IMR-90 (cell line): ENCODE data around the gene ADAMTS12. TPM values are rescaled to one million over a fixed set of nuclear protein-coding genes. Genes with fewer than 3 reads are reported as not detected.

ENCODE experiments used
- ATAC-seq: fragments of 200-7000 bp; cut with Tn5 transposase; 2 replicates; pipeline ENCODE4 v1.9.1; 2020; ENCODE audit warnings: low read depth, mild to moderate bottlenecking, moderate library complexity
- BruUV-seq: library from RNA; stranded (reverse); fragments of 400-500 nt; replicated peaks from 2 replicates; lab custom pipeline; 2021; lab: Mats Ljungman, UMichigan
- CTCF ChIA-PET: fragments of 300-600 bp; formaldehyde crosslinking; extraction: SDS; loops from one replicate; lab custom pipeline; 2021; ENCODE audit warnings: antibody characterized with exemption; lab: Yijun Ruan, JAX
- POLR2A ChIA-PET: fragments of 300-600 bp; sonication (Branson Sonifier 250); formaldehyde crosslinking; loops from one replicate; lab custom pipeline; 2022; ENCODE audit warnings: antibody characterized with exemption; ENCODE audit not compliant: unreplicated experiment; lab: Charles Lee
- DNase-seq: peaks from one replicate; pipeline ENCODE4 v3.0.0; 2013
- H2AFZ ChIP-seq: replicated peaks from 2 replicates; pipeline ENCODE3; 2013; ENCODE audit warnings: low read length, mild to moderate bottlenecking; ENCODE audit not compliant: poor library complexity
- H2AK5ac ChIP-seq: 2 replicates; pipeline ENCODE4 v1.6.1; 2013; ENCODE audit warnings: low read depth, low read length, inconsistent platforms
- H2AK9ac ChIP-seq: replicated peaks from 2 replicates; pipeline ENCODE3; 2013; ENCODE audit warnings: mild to moderate bottlenecking, low read depth, low read length, moderate library complexity; ENCODE audit not compliant: poor library complexity
- H2BK120ac ChIP-seq: 2 replicates; pipeline ENCODE4 v1.6.1; 2013; ENCODE audit warnings: low read depth, low read length, inconsistent platforms
- H2BK15ac ChIP-seq: 3 replicates; pipeline ENCODE4 v1.6.1; 2013; ENCODE audit warnings: low read depth, low read length, inconsistent platforms
- H2BK20ac ChIP-seq: 2 replicates; pipeline ENCODE4 v1.6.1; 2013; ENCODE audit warnings: low read depth, mild to moderate bottlenecking, inconsistent platforms, low read length, moderate library complexity
- H2BK5ac ChIP-seq: 2 replicates; pipeline ENCODE4 v1.6.1; 2013; ENCODE audit warnings: mild to moderate bottlenecking, low read depth, low read length, inconsistent platforms; ENCODE audit not compliant: poor library complexity, severe bottlenecking
- H3K14ac ChIP-seq: replicated peaks from 2 replicates; pipeline ENCODE4 v1.6.1; 2013; ENCODE audit warnings: low read depth, low read length, inconsistent platforms
- H3K18ac ChIP-seq: 2 replicates; pipeline ENCODE4 v1.6.1; 2013; ENCODE audit warnings: low read depth, low read length, control low read depth
- H3K23ac ChIP-seq: 2 replicates; pipeline ENCODE4 v1.6.1; 2013; ENCODE audit warnings: low read depth, low read length, inconsistent platforms
- H3K27ac ChIP-seq: 2 replicates; pipeline ENCODE4 v1.5.1; 2013; ENCODE audit warnings: mild to moderate bottlenecking, control low read depth, low read length; ENCODE audit not compliant: insufficient read depth
- H3K27me3 ChIP-seq: 2 replicates; pipeline ENCODE4 v1.6.1; 2013; ENCODE audit warnings: low read length; ENCODE audit not compliant: control insufficient read depth, insufficient read depth
- H3K36me3 ChIP-seq: 2 replicates; pipeline ENCODE4 v1.6.1; 2013; ENCODE audit warnings: low read length, mixed read lengths; ENCODE audit not compliant: control insufficient read depth, insufficient read depth
- H3K4ac ChIP-seq: 2 replicates; pipeline ENCODE4 v1.6.1; 2013; ENCODE audit warnings: low read depth, low read length, inconsistent platforms
- H3K4me1 ChIP-seq: 2 replicates; pipeline ENCODE4 v1.6.1; 2013; ENCODE audit warnings: low read length, mixed read lengths; ENCODE audit not compliant: control insufficient read depth, insufficient read depth
- H3K4me2 ChIP-seq: 2 replicates; pipeline ENCODE4 v1.6.1; 2013; ENCODE audit warnings: low read depth, mild to moderate bottlenecking, control low read depth, low read length, moderate library complexity
- H3K4me3 ChIP-seq: 2 replicates; pipeline ENCODE4 v1.5.1; 2013; ENCODE audit warnings: low read depth, mild to moderate bottlenecking, control low read depth, low read length, moderate library complexity; ENCODE audit not compliant: insufficient read depth
- H3K56ac ChIP-seq: 2 replicates; pipeline ENCODE4 v1.6.1; 2013; ENCODE audit warnings: low read length, inconsistent platforms; ENCODE audit not compliant: insufficient read depth; ENCODE audit errors: extremely low read depth
- H3K79me1 ChIP-seq, 2 experiments: 2 replicates each; pipeline ENCODE4 v1.6.1; 2013; ENCODE audit warnings: low read length in 2 of 2, inconsistent platforms in 1 of 2, low read depth in 1 of 2
- H3K9ac ChIP-seq: 2 replicates; pipeline ENCODE4 v1.6.1; 2013; ENCODE audit warnings: low read depth, low read length, control low read depth
- H3K9me1 ChIP-seq: 2 replicates; pipeline ENCODE4 v1.6.1; 2013; ENCODE audit warnings: low read length, inconsistent platforms; ENCODE audit not compliant: insufficient read depth
- H3K9me3 ChIP-seq: 2 replicates; pipeline ENCODE4 v1.6.1; 2013; ENCODE audit warnings: low read length; ENCODE audit not compliant: control insufficient read depth, insufficient read depth
- H4K20me1 ChIP-seq: 2 replicates; pipeline ENCODE4 v1.6.1; 2013; ENCODE audit warnings: low read length, inconsistent platforms; ENCODE audit not compliant: insufficient read depth
- H4K5ac ChIP-seq: 2 replicates; pipeline ENCODE4 v1.6.1; 2013; ENCODE audit warnings: mild to moderate bottlenecking, low read depth, low read length, control low read depth
- H4K8ac ChIP-seq, 2 experiments: 2 replicates each; pipeline ENCODE4 v1.6.1; 2013; ENCODE audit warnings: low read depth in 2 of 2, low read length in 2 of 2, control low read depth in 1 of 2, inconsistent platforms in 1 of 2
- H4K91ac ChIP-seq: 2 replicates; pipeline ENCODE4 v1.6.1; 2013; ENCODE audit warnings: low read depth, low read length, inconsistent platforms; ENCODE audit not compliant: insufficient read depth
- ELK1 ChIP-seq: fragments of 150-350 bp; IDR thresholded peaks from 2 replicates; pipeline ENCODE4 v1.6.1; 2016; ENCODE audit warnings: low read depth, mild to moderate bottlenecking, low read length, moderate library complexity, borderline replicate concordance
- FOS ChIP-seq: fragments of 150-350 bp; IDR thresholded peaks from 2 replicates; pipeline ENCODE4 v1.6.1; 2016; ENCODE audit warnings: low read depth, low read length
- MAFK ChIP-seq: IDR thresholded peaks from 2 replicates; pipeline ENCODE4 v1.6.1; 2012; ENCODE audit warnings: low read depth, low read length, improper control_type of control experiment
- WGBS, 2 experiments: methylation state at CpG; one replicate each; pipeline versions ENCODE4 v1.1.5 to v1.1.7; 2013; ENCODE audit warnings: missing lambda C conversion rate in 2 of 2; ENCODE audit not compliant: insufficient read length in 1 of 2; ENCODE audit errors: extremely low coverage in 2 of 2; 5-methylcytosine and 5-hydroxymethylcytosine counted together
- dilution Hi-C: fragments of 300-500 bp; cut with HindIII; formaldehyde crosslinking; loops from one replicate; pipeline ENCODE4 v1.14.3; 2018; ENCODE audit warnings: low sequenced_read_pairs; ENCODE audit not compliant: unreplicated experiment
- in situ Hi-C: fragments of 300-500 bp; cut with MboI; formaldehyde crosslinking; loops from 3 replicates; pipeline ENCODE4 v1.14.3; 2019; ENCODE audit warnings: low sequenced_read_pairs, inconsistent platforms, mixed read lengths
- intact Hi-C: fragments of 100-400 bp; cut with micrococcal nuclease; formaldehyde crosslinking; loops from 2 replicates; pipeline ENCODE4 v1.10.0; 2022
- polyA plus RNA-seq, 3 experiments: library from polyadenylated mRNA; depleted of rRNA; stranded (reverse); fragments of >200 nt; gene quantifications; 2 replicates each; pipeline ENCODE4 v1.2.3, GENCODE V29; 2012; ENCODE audit warnings: low replicate concordance in 1 of 3
- total RNA-seq: library from RNA; depleted of rRNA; stranded (reverse); fragments of >200 nt; gene quantifications from 2 replicates; pipeline ENCODE4 v1.2.3, GENCODE V29; 2012

The ADAMTS12 gene
- total and polyA plus RNA-seq, 2 of the 4 experiments (the other 2 are of a cell fraction), result 27.3 to 51.3 TPM

GRCh38 chr5:33848554-33848953, 43.2 kb downstream of the ADAMTS12 start:
- ChIA-PET CTCF (interaction anchor here (0.6 kb wide), 1 partner anchor 61 kb away, joined by 6 read pairs; no protein-coding TSS in a partner anchor), POLR2A (no interaction called here)
- Histone ChIP-seq H2BK5ac (no peak overlapping the region), H3K4ac (no peak overlapping the region), H3K79me1 (peaks cover 12 to 56% of the 10 kb centered on the region in 2 experiments), H4K91ac (no peak overlapping the region), H3K4me3 (no peak overlapping the region), H2BK20ac (no peak overlapping the region), H3K4me1 (peaks cover 21% of the 10 kb centered on the region), H3K27ac (no peak overlapping the region), H3K4me2 (no peak overlapping the region), H2BK120ac (no peak overlapping the region), H3K27me3 (no peaks in the 10 kb centered on the region), H3K9me3 (no peaks in the 10 kb centered on the region), H3K36me3 (no peaks in the 10 kb centered on the region), H3K9ac (no peak overlapping the region), H4K5ac (no peak overlapping the region), H3K18ac (no peak overlapping the region), H3K9me1 (peaks cover 29% of the 10 kb centered on the region), H4K8ac (no peak overlapping the region), H2AFZ (no peak overlapping the region), H2AK9ac (no peak overlapping the region), H2BK15ac (no peak overlapping the region), H2AK5ac (no peak overlapping the region), H3K14ac (no peak overlapping the region), H3K23ac (no peak overlapping the region), H3K56ac (no peak overlapping the region), H4K20me1 (no peaks in the 10 kb centered on the region)
- no peak for DNase-seq
- dilution Hi-C loops, result no loop called here
- no TSS peak for BruUV-seq
- TF ChIP-seq MAFK (no peak), ELK1 (no peak), FOS (no peak)
- intact Hi-C loops, result no loop called here
- WGBS, 2 experiments, result no CpG with 5 or more reads among the region's 2 CpGs
- in situ Hi-C loops, result no loop called here
- ATAC-seq, result no peak
